HEK293 (cell line): ENCODE results near the gene CHKA.

Source experiments
- CTCF ChIA-PET: fragments of 350-600 bp; formaldehyde crosslinking; extraction: SDS; loops from one replicate; lab custom pipeline; 2021; ENCODE audit warnings: antibody characterized with exemption; lab: Yijun Ruan, JAX
- POLR2A ChIA-PET: fragments of 300-600 bp; formaldehyde crosslinking; extraction: SDS; loops from one replicate; lab custom pipeline; 2020; ENCODE audit warnings: antibody characterized with exemption, inconsistent platforms; lab: Yijun Ruan, JAX
- H3K27ac ChIP-seq: fragments of 200-500 bp; sonication (Bioruptor generic); 2 replicates; pipeline ENCODE4 v1.5.1; 2014; ENCODE audit warnings: low read depth, low read length, control low read depth, inconsistent platforms; ENCODE audit errors: extremely low read depth
- H3K36me3 ChIP-seq, 2 experiments: fragments of 200-500 bp in 1 of 2; sonication (Bioruptor generic) in 1 of 2; 1 replicate in 1 of 2; 2 replicates in 1 of 2; pipeline ENCODE4 v1.5.1; 2014 to 2017; ENCODE audit warnings: inconsistent platforms in 2 of 2, low read length in 2 of 2; ENCODE audit not compliant: control insufficient read depth in 2 of 2, insufficient read depth in 1 of 2
- H3K4me1 ChIP-seq: fragments of 200-500 bp; sonication (Bioruptor generic); 2 replicates; pipeline ENCODE4 v1.5.1; 2014; ENCODE audit warnings: mild to moderate bottlenecking, low read length, inconsistent platforms; ENCODE audit not compliant: control insufficient read depth, insufficient read depth
- H3K4me3 ChIP-seq: 2 replicates; pipeline ENCODE4 v1.5.1; 2011; ENCODE audit warnings: low read depth, mild to moderate bottlenecking, control low read depth, low read length, moderate library complexity
- H3K9me3 ChIP-seq: fragments of 200-500 bp; sonication (Bioruptor generic); 2 replicates; pipeline ENCODE4 v1.5.1; 2014; ENCODE audit warnings: low read depth, low read length, inconsistent platforms; ENCODE audit not compliant: control insufficient read depth, insufficient read depth
- BCL11B ChIP-seq: fragments of 450-650 bp; formaldehyde crosslinking; IDR thresholded peaks from 2 replicates; pipeline ENCODE4 v1.5.1; 2016; ENCODE audit warnings: low read depth, missing biosample characterization, missing genetic modification characterization
- ZNF146 ChIP-seq: fragments of 450-650 bp; formaldehyde crosslinking; IDR thresholded peaks from 2 replicates; pipeline ENCODE4 v1.5.1; 2016; ENCODE audit warnings: missing biosample characterization, missing genetic modification characterization
- ZNF274 ChIP-seq, 2 experiments: fragments of 200-500 bp in 1 of 2; fragments of 450-650 bp in 1 of 2; sonication (Bioruptor generic) in 1 of 2; formaldehyde crosslinking in 1 of 2; IDR thresholded peaks; 2 replicates each; pipeline versions ENCODE4 v1.5.1 to v1.6.1; 2014 to 2016; ENCODE audit warnings: borderline replicate concordance in 1 of 2, inconsistent platforms in 1 of 2, low read length in 1 of 2, missing biosample characterization in 1 of 2, missing genetic modification characterization in 1 of 2
- ZNF548 ChIP-seq: fragments of 450-650 bp; formaldehyde crosslinking; IDR thresholded peaks from 2 replicates; pipeline ENCODE4 v1.5.1; 2016; ENCODE audit warnings: missing biosample characterization, missing genetic modification characterization
- ZNF561 ChIP-seq: fragments of 450-650 bp; IDR thresholded peaks from 2 replicates; pipeline ENCODE4 v1.5.1; 2018; ENCODE audit warnings: missing biosample characterization, missing genetic modification characterization, borderline replicate concordance
- ZNF747 ChIP-seq: fragments of 450-650 bp; formaldehyde crosslinking; IDR thresholded peaks from 2 replicates; pipeline ENCODE4 v1.5.1; 2016; ENCODE audit warnings: missing biosample characterization, missing genetic modification characterization
- ZNF791 ChIP-seq: fragments of 450-650 bp; formaldehyde crosslinking; IDR thresholded peaks from 2 replicates; pipeline ENCODE4 v1.5.1; 2016; ENCODE audit warnings: missing biosample characterization, missing genetic modification characterization
- ZSCAN16 ChIP-seq: fragments of 450-650 bp; formaldehyde crosslinking; IDR thresholded peaks from 2 replicates; pipeline ENCODE4 v1.5.1; 2016; ENCODE audit warnings: missing biosample characterization, missing genetic modification characterization
- ZXDB ChIP-seq: fragments of 450-650 bp; formaldehyde crosslinking; IDR thresholded peaks from 2 replicates; pipeline ENCODE4 v1.5.1; 2016; ENCODE audit warnings: missing biosample characterization, missing genetic modification characterization
- TF ChIP-seq, protein P1 (sequence below): fragments of 450-650 bp; formaldehyde crosslinking; IDR thresholded peaks from 2 replicates; pipeline ENCODE4 v1.5.1; 2016; ENCODE audit warnings: missing biosample characterization, missing genetic modification characterization
- TF ChIP-seq, protein P2 (sequence below): fragments of 450-650 bp; formaldehyde crosslinking; IDR thresholded peaks from 2 replicates; pipeline ENCODE4 v1.5.1; 2016; ENCODE audit warnings: missing biosample characterization, missing genetic modification characterization
- TF ChIP-seq, protein P3 (sequence below): fragments of 450-650 bp; formaldehyde crosslinking; IDR thresholded peaks from 2 replicates; pipeline ENCODE4 v1.5.1; 2016; ENCODE audit warnings: missing biosample characterization, missing genetic modification characterization
- TF ChIP-seq, protein P4 (sequence below): fragments of 450-650 bp; formaldehyde crosslinking; IDR thresholded peaks from 2 replicates; pipeline ENCODE4 v1.5.1; 2017; ENCODE audit warnings: missing biosample characterization, missing genetic modification characterization
- TF ChIP-seq, protein P5 (sequence below): fragments of 450-650 bp; formaldehyde crosslinking; optimal IDR thresholded peaks from 2 replicates; pipeline ENCODE3; 2016; ENCODE audit warnings: missing biosample characterization, mild to moderate bottlenecking, missing genetic modification characterization
- TF ChIP-seq, protein P6 (sequence below): fragments of 450-650 bp; formaldehyde crosslinking; IDR thresholded peaks from 2 replicates; pipeline ENCODE4 v1.5.1; 2016; ENCODE audit warnings: missing biosample characterization, missing genetic modification characterization, low read depth
- TF ChIP-seq, protein P7 (sequence below): fragments of 450-650 bp; formaldehyde crosslinking; IDR thresholded peaks from 2 replicates; pipeline ENCODE4 v1.5.1; 2016; ENCODE audit warnings: missing biosample characterization, missing genetic modification characterization, borderline replicate concordance

CHKA gene

DNA sequence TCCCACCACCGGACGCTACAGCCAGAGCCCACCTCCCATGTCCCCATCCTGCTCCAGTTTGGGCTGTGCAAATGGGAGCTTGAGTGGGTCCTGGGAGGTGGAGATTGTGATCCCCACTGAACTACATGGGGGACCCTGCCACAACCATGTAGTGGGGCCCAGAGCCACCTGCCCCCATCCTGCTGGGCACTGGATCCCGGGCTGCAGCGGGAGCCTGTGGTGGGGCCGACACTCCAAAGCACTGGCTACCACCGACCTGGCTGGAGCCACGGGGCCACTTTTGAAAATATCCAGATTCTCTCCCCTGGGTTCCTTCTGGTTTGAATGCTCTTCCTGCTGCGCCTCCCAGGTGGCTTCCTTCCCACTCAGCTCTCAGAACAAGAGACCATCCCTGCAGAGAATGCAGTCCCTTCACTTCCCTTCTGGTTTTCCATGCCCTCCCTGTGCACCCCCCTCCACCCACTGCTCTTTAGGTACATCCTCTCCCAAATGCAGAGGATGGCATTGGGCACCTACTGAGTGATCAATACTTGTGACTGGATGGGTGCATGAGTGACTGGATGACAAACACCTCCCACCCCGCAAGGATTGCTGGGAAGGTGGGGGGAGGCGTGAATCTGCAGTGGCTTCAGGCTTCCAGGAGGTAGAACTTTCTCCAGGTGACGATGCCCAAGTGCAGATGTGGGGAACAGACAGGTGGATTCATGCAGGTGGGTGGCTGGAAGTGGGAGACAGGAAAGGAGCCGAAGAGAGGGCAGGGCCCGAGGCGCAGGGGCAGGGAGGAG lies 116.4 kb downstream of the CHKA start:
- ChIA-PET POLR2A (no interaction called here), CTCF (no interaction called here)
- no peak overlapping the region for H3K27ac ChIP-seq
- no peaks in the 10 kb centered on the region; the same call in 1 of the 2 replicates for H3K4me1 ChIP-seq
- no peaks in the 10 kb centered on the region for H3K36me3 ChIP-seq
- no peak for TF ChIP-seq ZNF548 (tag by site-specific recombination)
- TF ChIP-seq, protein P1, sequence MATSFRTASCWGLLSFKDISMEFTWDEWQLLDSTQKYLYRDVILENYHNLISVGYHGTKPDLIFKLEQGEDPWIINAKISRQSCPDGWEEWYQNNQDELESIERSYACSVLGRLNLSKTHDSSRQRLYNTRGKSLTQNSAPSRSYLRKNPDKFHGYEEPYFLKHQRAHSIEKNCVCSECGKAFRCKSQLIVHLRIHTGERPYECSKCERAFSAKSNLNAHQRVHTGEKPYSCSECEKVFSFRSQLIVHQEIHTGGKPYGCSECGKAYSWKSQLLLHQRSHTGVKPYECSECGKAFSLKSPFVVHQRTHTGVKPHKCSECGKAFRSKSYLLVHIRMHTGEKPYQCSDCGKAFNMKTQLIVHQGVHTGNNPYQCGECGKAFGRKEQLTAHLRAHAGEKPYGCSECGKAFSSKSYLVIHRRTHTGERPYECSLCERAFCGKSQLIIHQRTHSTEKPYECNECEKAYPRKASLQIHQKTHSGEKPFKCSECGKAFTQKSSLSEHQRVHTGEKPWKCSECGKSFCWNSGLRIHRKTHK = no peak
- TF ChIP-seq, protein P2, sequence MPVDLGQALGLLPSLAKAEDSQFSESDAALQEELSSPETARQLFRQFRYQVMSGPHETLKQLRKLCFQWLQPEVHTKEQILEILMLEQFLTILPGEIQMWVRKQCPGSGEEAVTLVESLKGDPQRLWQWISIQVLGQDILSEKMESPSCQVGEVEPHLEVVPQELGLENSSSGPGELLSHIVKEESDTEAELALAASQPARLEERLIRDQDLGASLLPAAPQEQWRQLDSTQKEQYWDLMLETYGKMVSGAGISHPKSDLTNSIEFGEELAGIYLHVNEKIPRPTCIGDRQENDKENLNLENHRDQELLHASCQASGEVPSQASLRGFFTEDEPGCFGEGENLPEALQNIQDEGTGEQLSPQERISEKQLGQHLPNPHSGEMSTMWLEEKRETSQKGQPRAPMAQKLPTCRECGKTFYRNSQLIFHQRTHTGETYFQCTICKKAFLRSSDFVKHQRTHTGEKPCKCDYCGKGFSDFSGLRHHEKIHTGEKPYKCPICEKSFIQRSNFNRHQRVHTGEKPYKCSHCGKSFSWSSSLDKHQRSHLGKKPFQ (tag by site-specific recombination) = no peak
- TF ChIP-seq, protein P3, sequence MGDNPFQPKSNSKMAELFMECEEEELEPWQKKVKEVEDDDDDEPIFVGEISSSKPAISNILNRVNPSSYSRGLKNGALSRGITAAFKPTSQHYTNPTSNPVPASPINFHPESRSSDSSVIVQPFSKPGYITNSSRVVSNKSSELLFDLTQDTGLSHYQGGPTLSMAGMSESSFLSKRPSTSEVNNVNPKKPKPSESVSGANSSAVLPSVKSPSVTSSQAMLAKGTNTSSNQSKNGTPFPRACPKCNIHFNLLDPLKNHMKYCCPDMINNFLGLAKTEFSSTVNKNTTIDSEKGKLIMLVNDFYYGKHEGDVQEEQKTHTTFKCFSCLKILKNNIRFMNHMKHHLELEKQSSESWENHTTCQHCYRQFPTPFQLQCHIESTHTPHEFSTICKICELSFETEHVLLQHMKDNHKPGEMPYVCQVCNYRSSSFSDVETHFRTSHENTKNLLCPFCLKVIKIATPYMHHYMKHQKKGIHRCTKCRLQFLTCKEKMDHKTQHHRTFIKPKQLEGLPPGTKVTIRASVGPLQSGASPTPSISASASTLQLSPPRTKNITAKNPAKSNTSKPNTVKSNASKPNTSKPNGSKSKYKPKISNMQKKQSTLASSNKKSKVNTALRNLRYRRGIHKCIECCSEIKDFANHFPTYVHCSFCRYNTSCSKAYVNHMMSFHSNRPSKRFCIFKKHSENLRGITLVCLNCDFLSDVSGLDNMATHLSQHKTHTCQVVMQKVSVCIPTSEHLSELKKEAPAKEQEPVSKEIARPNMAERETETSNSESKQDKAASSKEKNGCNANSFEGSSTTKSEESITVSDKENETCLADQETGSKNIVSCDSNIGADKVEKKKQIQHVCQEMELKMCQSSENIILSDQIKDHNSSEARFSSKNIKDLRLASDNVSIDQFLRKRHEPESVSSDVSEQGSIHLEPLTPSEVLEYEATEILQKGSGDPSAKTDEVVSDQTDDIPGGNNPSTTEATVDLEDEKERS = no peak
- TF ChIP-seq, all 188 proteins: peak for 0
- H3K9me3 ChIP-seq = no peaks in the 10 kb centered on the region
- peak overlapping the region; percentile 48; the same call in 1 of the 2 replicates for H3K4me3 ChIP-seq

DNA sequence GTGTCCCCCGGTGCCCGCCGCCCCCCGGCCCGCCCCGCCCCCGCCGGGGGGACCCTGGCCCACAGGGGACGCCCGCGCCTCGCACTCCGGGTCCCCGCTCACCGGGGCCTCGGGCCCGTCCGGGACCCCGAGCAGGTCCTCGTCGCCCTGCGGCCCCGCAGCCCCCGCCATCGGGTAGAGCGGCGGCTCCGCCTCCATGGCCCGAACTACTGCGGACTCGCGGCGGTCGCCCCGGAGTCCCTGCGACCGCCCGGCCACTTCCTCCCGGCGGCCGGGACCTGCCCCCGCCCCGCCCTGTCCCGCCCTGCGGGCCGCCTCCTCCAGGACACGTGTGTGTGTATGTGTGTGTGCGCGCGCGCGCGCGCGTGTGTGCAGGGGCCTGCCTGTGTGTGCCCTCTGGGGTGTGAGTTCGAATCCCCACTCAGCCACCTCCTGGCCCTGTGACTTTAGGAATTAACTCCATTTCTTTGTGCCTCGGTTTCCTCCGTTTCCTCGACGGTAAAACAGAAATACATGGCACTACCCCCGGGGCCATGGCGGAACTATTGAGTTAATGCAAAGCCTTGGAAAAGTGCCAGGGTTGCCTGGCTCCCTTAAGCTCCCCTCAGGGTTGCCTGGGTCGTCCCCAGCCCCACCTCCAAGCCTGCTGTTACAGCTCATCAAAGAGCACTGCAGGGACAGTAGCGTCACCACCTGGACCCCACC lies 117.2 kb downstream of the CHKA start, which contains the start of gene UNC93B1:
UNC93B1 (minus strand) TSS at position 252 of the 705 bp plus-strand sequence; CDS start at position 198, 54 bp downstream.
- POLR2A ChIA-PET = interaction anchor here (1.1 kb wide), 1 partner anchor 9 kb away, joined by 3 read pairs; no protein-coding TSS in a partner anchor
- H3K9me3 ChIP-seq = no peaks in the 10 kb centered on the region
- H3K27ac ChIP-seq = no peak within 1 kb of the TSS
- H3K4me1 ChIP-seq = no peaks in the 10 kb centered on the region; the same call in 1 of the 2 replicates
- peak within 1 kb of the TSS; percentile 48 for H3K4me3 ChIP-seq
- H3K36me3 ChIP-seq = no peaks in the 10 kb centered on the region
- CTCF ChIA-PET = no interaction called here
- TF ChIP-seq ZNF791 (tag by site-specific recombination) (no peak), ZXDB (tag by site-specific recombination) (peak; percentile 51), ZNF146 (tag by site-specific recombination) (no peak), ZNF561 (tag by site-specific recombination) (peak; percentile 72; the same call in 1 of the 2 replicates), ZSCAN16 (tag by site-specific recombination) (no peak), BCL11B (tag by site-specific recombination) (no peak), ZNF274 (IDR thresholded peaks at IDR 0.05; ENCODE audit: low read length) (no peak), ZNF274 (tag by site-specific recombination; IDR thresholded peaks at IDR 0.05; ENCODE audit: borderline replicate concordance) (no peak), ZNF747 (no peak)
- TF ChIP-seq, protein P4, sequence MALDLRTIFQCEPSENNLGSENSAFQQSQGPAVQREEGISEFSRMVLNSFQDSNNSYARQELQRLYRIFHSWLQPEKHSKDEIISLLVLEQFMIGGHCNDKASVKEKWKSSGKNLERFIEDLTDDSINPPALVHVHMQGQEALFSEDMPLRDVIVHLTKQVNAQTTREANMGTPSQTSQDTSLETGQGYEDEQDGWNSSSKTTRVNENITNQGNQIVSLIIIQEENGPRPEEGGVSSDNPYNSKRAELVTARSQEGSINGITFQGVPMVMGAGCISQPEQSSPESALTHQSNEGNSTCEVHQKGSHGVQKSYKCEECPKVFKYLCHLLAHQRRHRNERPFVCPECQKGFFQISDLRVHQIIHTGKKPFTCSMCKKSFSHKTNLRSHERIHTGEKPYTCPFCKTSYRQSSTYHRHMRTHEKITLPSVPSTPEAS = peak; percentile 94
- TF ChIP-seq, protein P5, sequence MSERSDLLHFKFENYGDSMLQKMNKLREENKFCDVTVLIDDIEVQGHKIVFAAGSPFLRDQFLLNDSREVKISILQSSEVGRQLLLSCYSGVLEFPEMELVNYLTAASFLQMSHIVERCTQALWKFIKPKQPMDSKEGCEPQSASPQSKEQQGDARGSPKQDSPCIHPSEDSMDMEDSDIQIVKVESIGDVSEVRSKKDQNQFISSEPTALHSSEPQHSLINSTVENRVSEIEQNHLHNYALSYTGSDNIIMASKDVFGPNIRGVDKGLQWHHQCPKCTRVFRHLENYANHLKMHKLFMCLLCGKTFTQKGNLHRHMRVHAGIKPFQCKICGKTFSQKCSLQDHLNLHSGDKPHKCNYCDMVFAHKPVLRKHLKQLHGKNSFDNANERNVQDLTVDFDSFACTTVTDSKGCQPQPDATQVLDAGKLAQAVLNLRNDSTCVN (tag by site-specific recombination) = peak; percentile 84
- TF ChIP-seq, protein P6, sequence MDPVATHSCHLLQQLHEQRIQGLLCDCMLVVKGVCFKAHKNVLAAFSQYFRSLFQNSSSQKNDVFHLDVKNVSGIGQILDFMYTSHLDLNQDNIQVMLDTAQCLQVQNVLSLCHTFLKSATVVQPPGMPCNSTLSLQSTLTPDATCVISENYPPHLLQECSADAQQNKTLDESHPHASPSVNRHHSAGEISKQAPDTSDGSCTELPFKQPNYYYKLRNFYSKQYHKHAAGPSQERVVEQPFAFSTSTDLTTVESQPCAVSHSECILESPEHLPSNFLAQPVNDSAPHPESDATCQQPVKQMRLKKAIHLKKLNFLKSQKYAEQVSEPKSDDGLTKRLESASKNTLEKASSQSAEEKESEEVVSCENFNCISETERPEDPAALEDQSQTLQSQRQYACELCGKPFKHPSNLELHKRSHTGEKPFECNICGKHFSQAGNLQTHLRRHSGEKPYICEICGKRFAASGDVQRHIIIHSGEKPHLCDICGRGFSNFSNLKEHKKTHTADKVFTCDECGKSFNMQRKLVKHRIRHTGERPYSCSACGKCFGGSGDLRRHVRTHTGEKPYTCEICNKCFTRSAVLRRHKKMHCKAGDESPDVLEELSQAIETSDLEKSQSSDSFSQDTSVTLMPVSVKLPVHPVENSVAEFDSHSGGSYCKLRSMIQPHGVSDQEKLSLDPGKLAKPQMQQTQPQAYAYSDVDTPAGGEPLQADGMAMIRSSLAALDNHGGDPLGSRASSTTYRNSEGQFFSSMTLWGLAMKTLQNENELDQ (tag by site-specific recombination) = no peak
- TF ChIP-seq, protein P7, sequence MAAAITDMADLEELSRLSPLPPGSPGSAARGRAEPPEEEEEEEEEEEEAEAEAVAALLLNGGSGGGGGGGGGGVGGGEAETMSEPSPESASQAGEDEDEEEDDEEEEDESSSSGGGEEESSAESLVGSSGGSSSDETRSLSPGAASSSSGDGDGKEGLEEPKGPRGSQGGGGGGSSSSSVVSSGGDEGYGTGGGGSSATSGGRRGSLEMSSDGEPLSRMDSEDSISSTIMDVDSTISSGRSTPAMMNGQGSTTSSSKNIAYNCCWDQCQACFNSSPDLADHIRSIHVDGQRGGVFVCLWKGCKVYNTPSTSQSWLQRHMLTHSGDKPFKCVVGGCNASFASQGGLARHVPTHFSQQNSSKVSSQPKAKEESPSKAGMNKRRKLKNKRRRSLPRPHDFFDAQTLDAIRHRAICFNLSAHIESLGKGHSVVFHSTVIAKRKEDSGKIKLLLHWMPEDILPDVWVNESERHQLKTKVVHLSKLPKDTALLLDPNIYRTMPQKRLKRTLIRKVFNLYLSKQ (tag by site-specific recombination) = no peak
